IPS DF 19.7 (cell line): ENCODE measurements around the gene CDK11A.
"Not testable (repeated sequence)": the region's sequence is repeated elsewhere in the genome, so short reads cannot be mapped to it uniquely, and the experiment has no call there.

ENCODE experiments used
- DNase-seq: peaks from one replicate; pipeline ENCODE4 v3.0.0-alpha.2; 2013; ENCODE audit warnings: low read depth, low spot score

The CDK11A gene

DNA sequence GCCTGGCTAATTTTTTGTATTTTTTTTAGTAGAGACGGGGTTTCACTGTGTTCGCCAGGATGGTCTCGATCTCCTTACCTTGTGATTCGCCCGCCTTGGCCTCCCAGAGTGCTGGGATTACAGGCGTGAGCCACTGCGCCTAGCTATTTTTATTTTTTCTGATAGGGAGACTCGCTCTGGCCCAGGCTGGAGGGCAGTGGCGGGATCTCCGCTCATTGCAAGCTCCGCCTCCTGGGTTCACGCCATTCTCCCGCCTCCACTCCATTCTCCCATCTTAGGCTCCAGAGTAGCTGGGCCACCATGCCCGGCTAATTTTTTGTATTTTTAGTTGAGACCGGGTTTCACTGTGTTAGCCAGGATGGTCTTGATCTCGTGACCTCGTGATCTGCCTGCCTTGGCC, 1.9 kb upstream of the CDK11A start:
- DNase-seq, result not testable (repeated sequence)

DNA sequence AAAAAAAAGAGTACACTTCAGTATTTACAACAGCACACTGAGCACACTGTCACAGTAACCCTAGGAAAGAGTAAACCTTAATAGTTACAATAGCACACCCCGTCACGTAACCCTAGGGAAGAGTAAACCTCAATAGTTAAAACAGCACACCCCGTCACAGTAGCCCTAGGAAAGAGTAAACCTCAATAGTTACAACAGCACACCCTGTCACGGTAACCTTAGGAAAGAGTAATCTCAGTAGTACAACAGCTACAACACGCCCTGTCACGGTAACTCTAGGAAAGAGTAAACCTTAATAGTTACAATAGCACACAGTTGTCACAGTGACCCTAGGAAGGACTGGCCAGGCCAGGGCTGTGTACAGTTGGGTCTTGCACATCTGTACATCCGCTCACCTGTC, 3.0 kb downstream of the CDK11A start:
- no peak for DNase-seq

DNA sequence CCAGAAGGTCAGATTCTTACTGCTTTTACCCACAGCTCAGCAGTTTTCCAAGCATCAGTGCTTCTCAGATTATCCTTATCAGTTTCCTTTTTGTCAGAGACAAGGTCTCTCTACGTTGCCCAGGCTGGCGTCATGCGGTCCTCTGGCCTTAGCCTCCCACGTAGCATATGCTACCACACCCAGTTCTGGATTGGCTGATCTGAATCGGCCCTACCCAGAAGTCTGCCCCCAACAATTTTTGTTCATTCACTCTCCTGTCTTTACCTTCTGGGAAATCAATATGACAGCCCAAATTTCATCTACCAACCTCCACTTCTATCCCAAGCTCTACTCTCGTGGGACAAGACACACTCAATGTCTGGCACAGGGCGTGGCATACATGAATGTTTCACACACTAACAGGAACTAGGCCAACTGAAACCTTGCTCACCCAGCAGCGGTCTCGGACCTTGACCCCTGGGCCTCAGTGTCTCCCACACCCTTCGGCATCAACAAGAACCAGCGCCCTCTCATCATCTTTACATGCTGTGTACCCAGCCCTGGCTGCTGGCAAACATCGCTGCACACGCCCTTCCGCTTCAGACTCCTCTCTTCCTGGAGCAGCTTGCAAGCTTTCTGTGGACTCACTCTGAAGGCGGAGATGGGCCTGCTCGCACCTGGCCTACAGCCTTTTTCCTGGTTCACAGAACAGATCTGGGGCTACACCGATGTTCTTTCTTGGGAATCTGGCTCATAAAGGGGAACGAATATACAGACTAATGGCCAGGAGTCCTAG, 8.9 kb downstream of the CDK11A start:
- not testable (repeated sequence) for DNase-seq

DNA sequence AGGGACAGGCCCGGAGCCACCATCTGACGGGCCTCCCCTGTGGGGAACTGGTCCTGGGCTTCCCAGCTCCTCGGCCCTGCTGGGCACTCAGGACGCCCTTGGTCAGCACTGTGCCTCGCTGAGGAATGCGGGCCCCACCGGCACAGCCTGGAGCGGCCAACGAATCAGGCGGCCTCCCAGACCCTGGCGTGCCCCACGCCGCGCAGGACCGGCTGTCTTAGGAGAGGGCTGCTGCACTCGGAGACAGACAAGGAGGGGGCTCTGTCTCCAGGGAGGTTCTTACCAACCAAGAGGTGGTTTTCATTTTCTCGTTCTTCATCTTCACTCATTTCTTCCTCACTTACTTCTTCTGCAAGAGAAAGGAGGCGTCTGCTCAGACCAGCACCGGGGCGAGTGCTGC, 16.3 kb downstream of the CDK11A start:
- not testable (repeated sequence) for DNase-seq

DNA sequence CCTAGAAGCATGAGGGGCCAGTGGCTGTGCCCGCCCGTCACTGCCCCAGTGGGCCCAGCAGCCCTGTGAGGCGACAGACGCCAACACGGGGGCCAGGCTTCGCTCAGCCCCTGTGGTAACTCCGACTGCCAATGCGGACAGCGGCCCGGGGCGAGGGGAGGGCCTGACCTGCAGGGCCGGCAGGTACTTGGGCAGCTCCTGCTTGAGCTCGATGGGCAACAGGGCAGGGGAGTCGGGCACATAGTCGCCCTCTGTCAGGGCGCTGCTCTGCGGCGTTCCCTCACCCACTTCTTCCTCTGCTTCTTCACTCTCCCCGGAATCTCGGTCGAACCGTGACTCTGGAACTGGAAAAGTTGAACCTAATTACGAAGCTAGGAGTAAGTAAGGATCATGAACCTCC, 16.9 kb downstream of the CDK11A start:
- not testable (repeated sequence) for DNase-seq

DNA sequence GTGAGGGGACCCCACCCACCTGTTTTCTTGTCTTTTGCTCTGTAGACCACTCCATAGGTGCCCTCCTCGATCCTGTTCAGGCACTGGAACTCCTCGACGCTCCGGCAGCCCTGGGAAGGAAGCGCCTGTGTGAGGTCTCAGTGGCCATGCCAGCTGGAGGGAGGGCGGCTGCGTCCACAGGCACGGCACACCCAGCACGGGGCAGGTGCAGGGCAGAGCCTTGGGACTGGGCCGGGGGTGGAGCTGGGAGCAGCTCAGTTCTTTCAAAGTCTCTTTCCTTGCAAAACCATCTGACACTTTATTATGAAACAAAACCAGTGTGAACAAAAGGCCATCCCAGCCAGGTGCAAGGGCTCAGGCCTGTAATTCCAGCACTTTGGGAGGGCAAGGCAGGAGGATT, 18.5 kb downstream of the CDK11A start:
- DNase-seq, result not testable (repeated sequence)

DNA sequence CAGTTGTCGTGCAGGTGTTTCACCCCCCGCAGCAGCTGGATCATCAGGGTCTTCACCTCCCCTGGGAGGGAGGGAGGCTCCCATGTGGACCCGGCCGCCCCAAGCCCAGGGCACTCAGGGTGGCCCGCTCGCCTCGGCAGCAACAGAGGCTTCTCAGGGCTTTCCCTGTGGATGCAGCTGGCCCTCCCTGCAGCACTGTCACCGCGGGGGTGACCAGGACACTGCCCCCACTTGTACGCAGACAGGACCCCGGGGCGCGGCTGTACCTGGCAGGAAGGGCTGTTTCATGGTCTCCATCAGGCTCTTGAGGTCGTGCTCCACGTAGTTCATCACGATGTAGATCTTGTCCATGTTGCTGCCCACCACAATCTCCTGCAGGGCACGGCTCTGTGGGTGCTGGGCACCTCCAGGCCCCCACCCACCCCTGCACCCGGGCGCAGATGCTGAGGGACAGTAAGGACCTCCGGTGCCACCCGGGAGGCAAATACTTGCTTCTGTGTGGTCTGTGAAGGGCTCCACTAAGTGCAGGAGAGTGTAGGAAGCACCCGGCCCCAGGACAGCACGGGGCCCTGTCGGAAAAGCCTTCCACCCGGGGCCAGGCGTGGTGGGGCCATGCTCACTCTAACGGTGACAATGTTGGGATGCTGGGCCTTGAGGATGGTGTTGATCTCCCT, 19.7 kb downstream of the CDK11A start:
- not testable (repeated sequence) for DNase-seq

DNA sequence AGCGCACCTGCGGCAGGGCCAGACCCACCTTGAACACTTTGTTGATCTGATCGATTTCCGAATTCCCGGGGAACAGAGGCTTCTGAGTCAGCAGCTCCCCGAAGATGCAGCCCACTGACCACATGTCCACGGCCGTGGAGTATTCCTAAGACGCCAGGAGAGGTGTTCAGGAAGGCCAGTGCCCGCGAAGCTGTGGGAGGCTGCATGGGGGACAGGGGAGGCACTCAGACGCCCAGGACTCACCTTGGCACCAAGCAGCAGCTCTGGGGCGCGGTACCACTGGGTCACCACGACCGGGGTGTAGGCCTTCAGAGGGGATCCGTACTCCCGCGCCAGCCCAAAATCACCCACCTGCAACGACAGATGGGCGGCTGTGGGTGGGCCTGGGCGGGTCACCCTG, 20.4 kb downstream of the CDK11A start:
- DNase-seq, result no peak

DNA sequence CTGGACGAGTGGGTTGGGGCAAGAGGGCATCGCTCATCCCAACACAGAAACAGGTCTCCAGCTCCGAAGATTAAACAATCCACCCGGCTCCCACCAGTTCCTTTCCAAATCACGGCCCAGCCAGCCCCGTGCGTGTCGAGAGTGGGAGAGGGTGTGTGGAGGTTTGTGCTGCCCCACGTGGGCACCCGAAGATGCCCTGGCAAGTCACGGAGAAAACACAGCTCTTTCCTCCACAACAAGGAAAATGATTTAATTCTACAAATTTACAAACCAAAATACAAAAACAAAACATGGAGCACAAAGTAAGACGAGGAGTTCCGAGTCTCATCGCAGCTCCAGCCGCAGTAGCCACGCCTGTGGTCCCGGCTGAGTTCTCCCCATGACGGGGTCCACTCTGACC, 21.7 kb downstream of the CDK11A start:
- DNase-seq, result not testable (repeated sequence)

DNA sequence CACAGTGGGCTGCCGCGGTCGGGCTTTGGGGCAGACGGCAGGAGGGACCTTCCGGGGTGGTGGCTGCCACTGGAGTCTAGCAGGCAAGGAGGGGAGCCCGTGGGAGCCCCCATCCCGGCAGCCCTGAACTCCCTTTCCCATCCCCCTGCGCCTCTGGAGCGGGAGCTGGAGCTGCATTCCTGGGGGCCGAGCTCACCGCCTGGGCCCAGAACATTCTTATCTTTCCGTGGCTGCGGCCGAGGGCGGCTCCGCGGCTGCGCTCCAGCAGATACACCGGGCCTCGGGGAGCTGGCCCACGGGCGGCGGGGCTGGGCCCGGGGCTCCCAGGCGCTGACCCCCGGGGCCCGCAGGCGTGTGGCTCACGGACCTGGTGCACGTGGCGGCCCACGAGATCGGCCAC, 23.6 kb downstream of the CDK11A start:
- DNase-seq, result not testable (repeated sequence)

DNA sequence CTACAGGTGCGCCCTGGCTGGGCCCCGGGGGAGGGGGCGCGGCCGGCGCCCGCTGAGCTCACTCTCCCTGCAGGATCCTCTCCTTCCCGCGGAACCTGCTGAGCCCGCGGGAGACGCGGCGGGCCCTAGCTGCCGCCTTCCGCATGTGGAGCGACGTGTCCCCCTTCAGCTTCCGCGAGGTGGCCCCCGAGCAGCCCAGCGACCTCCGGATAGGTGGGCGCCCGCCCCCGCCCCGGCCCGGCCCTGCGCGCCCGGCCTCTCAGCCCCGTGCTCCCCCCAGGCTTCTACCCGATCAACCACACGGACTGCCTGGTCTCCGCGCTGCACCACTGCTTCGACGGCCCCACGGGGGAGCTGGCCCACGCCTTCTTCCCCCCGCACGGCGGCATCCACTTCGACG, 24.1 kb downstream of the CDK11A start:
- DNase-seq, result not testable (repeated sequence)

DNA sequence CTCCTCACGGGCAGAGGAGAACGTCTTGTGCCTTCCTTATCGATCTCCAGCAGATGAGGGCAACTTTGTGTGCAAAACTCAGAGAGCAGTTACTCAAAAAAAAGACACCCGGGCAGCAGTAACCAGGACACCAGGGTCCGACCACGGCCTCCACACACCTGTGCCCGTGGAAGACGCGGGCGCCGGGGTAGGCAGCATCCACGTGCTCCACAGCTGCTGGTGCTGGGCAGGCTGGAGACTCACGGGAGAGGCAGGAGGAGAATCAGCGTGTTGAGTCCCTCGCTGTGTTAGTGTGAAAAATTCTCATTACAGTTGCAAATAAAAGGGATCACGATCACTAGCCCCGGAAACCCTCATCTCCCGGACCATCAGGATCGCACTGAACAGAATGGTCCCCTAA, 25.1 kb downstream of the CDK11A start:
- not testable (repeated sequence) for DNase-seq

DNA sequence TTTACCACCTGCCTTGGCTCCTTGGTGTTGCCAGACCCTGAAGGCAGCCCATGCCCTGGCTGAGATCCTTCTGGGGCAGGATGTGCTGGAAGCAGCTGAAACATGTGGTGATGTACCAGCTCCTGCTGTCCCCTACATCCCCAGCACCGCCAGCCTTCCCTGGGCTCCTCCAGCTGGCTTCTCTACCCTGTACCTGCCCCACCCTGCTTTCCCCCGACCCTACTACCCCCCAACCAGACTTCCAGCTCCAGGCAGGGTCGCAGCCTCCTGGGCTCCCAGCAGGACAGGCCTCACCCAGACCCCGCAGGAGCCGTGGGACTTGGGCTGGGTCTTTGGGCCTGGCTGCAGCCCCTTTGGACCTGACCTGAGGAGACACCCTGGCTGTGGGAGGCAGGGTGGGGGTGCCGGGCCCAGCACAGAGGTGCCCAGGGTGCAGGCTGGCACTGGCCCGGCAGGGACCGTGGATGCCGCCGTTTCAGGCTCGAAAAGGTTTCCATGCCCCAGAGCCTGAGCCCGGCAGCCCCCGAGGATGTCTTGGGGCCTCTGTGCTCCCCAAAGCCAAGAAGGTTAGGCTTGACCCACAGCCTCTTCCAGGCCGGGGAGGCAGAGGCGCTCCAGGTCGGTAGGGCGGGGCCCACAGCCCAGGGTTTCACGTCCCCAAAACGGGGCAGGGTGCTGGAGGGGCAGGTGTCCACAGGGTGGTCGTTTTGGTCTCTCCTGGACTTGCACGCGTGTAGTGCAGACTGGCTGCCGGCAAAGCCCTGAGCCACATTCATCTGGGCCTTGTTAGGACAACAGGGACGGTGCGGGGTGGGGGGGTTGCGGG, 26.6 kb downstream of the CDK11A start:
- DNase-seq, result not testable (repeated sequence)

DNA sequence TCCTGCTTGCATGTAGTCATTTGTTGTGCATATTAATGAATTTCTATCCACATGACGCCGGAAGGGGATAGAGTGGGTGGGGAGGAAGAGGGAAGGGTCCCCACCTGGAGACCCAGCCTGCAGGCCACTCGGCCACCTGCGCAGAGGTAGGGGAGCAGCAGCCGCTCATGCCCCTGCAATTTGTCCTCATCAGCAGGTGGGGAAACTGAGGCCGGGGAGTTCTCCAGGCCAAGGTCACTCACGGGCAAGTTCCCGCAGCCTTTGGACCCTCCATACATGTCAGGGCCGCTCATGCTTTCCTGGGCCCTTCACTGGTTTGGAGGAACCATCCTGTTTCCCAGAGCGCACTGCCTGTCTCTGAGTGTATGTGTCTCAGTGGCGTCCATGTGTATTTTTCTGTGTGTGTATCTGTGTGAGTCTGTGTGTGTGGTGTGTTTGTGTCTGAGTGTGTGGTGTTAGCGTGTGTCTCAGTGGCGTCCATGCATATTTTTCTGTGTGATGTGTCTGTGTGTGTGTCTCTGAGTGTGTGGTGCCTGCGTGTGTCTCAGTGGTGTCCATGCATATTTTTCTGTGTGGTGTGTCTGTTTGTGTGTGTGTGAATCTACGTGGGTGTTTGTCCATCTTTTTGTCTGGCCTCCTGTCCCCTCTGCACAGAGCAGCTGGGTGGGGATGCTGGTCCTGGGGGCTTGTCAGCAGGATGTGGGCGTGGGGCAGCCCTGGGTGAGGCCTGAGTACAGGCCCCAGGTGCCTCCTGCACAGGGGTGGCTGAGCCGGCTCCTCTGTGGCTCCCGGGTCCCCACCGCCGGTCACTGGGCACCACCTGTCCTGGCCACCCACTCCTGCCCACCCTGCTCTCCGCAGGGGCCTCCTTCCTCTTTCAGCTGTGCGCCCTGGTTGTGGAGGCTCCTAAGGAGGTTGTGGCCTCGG, 27.5 kb downstream of the CDK11A start:
- DNase-seq, result not testable (repeated sequence)

DNA sequence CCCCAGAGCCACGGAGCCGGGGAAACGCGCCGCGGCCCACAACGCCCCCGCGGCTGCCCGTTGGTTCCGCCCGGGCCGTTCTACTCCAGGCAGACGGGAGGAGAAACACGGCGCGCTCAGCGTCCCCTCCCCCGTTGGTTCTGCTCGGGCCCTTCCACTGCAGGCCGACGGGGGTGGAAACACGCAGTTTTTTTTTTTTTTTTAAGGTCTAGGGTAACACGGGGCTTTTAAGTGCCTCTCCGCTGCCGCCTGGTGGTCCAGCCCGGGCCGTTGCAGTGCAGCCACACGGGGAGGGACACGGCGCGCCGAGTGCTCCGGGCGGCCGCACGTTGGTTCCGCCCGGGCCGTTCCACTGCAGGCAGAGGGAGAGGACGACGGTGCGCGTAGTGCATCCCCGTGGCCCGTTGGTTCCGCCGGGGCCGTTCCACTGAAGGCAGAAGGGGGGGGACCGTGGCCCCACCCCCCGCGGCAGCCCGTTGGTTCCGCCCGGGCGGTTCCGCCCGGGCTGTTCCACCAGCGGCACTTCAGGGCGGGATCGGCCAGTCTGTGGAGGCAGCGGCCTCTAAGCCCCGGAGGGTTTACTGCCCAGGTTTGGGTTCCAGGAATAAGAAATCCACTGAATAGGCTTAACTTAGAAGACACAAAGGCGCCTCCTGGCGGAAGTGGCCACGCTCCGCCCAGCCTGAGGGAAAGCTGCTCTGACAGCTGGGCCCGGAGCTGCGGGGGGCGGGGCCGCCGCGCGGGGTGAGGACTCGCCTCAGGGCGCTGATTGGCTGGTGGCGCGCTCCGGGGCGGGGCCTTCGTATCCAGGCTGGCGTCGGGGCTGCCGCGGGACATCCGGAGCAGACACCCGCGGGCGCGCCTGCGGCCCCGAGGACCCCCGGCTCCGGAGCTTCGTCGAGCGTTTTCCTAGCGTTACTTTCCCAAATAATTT, 31.2 kb downstream of the CDK11A start, which contains the start of gene SLC35E2B:
Gene SLC35E2B, minus strand, starts transcription at position 82 of the 934 bp plus-strand sequence. CDS start 16,096 bp downstream, outside the sequence.
- not testable (repeated sequence) for DNase-seq

DNA sequence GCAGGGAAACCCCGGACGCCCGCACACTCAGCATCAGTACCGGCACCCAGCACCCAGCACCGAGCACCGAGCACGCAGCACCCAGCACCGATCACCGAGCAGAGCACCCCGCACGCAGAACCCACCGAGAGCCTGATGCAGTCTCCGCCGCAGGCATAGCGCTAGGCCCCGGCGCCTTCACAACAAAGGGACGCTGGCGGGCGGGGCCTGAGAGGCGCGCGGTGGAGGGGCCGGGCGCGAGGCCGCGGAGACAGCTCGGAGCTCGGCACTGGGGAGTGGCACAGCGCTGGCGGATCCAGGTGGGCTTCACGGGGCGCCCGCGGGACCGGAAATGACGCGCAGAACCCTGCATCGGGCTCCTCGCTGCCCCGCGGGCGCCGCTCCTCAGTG, 31.8 kb downstream of the CDK11A start:
- DNase-seq, result not testable (repeated sequence)

DNA sequence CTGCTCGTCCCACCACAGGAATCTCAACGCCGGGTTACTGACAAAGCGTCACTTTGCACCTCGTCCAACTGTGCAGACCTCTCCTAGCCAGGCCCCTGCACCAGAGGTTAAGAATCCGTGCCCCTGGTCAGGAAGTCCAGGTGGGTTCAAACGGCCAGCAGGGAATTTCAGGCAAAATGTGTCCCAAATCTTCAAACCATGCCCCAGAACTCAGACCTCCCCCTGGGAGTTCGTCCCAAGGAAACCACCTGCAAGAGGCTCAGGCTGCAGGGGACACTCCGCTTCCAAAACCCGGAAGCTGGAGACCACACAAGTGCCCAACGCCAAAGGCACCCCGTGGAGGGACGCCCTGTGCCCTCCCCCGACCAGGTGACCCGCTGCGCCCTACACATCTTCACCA, 32.7 kb downstream of the CDK11A start:
- not testable (repeated sequence) for DNase-seq

DNA sequence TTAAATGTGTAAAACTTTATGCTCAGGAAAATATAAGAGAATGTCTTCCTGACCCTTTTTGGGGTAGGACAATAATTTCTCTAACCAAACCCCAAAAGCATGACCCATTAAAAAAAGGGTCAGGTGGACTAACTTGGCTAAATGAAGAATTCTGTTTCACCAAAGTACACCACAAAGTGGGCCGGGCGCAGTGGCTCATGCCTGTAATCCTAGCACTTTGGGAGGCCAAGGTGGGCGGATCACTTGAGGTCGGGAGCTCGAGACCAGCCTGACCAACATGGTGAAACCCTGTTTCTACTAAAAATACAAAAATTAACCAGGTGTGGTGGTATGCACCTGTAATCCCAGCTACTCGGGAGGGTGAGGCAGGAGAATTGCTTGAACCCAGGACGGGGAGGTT, 34.6 kb downstream of the CDK11A start:
- DNase-seq, result not testable (repeated sequence)

DNA sequence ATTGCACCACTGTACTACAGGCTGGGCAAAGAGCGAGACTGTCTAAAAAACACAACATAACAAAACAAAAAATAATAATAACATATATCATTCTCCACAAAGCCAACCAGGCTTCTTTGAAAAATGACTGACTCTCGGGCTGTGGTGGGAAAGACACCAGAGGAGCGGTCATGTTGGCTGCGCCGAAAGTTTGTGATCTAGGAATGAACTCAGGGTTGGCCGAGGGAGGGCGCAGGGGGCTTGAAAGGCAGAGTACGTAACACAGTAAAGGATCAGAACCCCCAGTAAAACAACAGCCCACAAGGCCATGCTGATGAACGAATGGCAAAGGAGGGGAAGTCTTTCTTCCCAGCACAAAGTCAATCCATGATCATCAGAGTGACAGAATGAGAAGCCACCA, 36.3 kb downstream of the CDK11A start:
- no peak for DNase-seq
